HL-60 (cell line): ENCODE data around the gene ADAMTSL4.

ENCODE experiments used
- CTCF ChIP-seq: IDR thresholded peaks from one replicate; pipeline ENCODE4 v1.5.1; 2011; ENCODE audit warnings: low read length, control low read depth, inconsistent platforms; ENCODE audit not compliant: insufficient read depth
- POLR2AphosphoS5 ChIP-seq: IDR thresholded peaks from 2 replicates; pipeline ENCODE4 v1.6.1; 2012; ENCODE audit warnings: low read depth
- REST ChIP-seq: IDR thresholded peaks from 2 replicates; pipeline ENCODE4 v1.6.1; 2012; ENCODE audit warnings: low read depth; ENCODE audit not compliant: insufficient replicate concordance

GRCh38 chr1:150575518-150576366, 26.5 kb downstream of the ADAMTSL4 start:
- TF ChIP-seq CTCF = no peak
- no peak for TF ChIP-seq REST
- TF ChIP-seq POLR2AphosphoS5 = no peak
